GM12878 (cell line): ENCODE measurements around the gene TP53I3. TPM values are rescaled to one million over a fixed set of nuclear protein-coding genes. Genes with fewer than 3 reads are reported as not detected.
A peak's percentile ranks its signal among the peaks of the same experiment; 100 is the strongest.

Experiments
- ATF7 ChIP-seq: fragments of 450-650 bp; IDR thresholded peaks from 2 replicates; pipeline ENCODE4 v1.6.1; 2016; ENCODE audit warnings: low read depth, mild to moderate bottlenecking
- CREM ChIP-seq: IDR thresholded peaks from 2 replicates; pipeline ENCODE4 v1.6.1; 2014; ENCODE audit warnings: antibody characterized with exemption, low read depth
- EGR1 ChIP-seq, 2 experiments: IDR thresholded peaks; 1 replicate in 1 of 2; 2 replicates in 1 of 2; pipeline ENCODE4 v1.6.1; 2011 to 2012; ENCODE audit warnings: low read depth in 2 of 2, low read length in 2 of 2, borderline replicate concordance in 1 of 2, mild to moderate bottlenecking in 1 of 2, moderate library complexity in 1 of 2
- FOXM1 ChIP-seq: IDR thresholded peaks from 2 replicates; pipeline ENCODE4 v1.6.1; 2012; ENCODE audit warnings: low read depth, mild to moderate bottlenecking, inconsistent platforms, low read length, moderate library complexity
- IKZF1 ChIP-seq: fragments of 450-650 bp; conservative IDR thresholded peaks from 2 replicates; pipeline ENCODE4 v1.6.1; 2017; ENCODE audit warnings: antibody characterized with exemption, mild to moderate bottlenecking
- IRF4 ChIP-seq: IDR thresholded peaks from 2 replicates; pipeline ENCODE4 v1.6.1; 2011; ENCODE audit warnings: low read depth, low read length
- LARP7 ChIP-seq: fragments of 450-650 bp; IDR thresholded peaks from 2 replicates; pipeline ENCODE4 v1.6.1; 2017; ENCODE audit warnings: mild to moderate bottlenecking
- MTA3 ChIP-seq: IDR thresholded peaks from 2 replicates; pipeline ENCODE4 v1.6.1; 2012; ENCODE audit warnings: low read length, inconsistent platforms, borderline replicate concordance
- MYB ChIP-seq: fragments of 150-350 bp; IDR thresholded peaks from 2 replicates; pipeline ENCODE4 v1.6.1; 2014; ENCODE audit warnings: mild to moderate bottlenecking, low read depth, low read length, borderline replicate concordance
- NBN ChIP-seq: fragments of 450-650 bp; IDR thresholded peaks from 2 replicates; pipeline ENCODE4 v1.6.1; 2016
- NFYB ChIP-seq: IDR thresholded peaks from 2 replicates; pipeline ENCODE4 v1.6.1; 2011; ENCODE audit warnings: low read depth, mild to moderate bottlenecking, low read length, improper control_type of control experiment, moderate library complexity; ENCODE audit not compliant: insufficient read depth
- PAX5 ChIP-seq: IDR thresholded peaks from 2 replicates; pipeline ENCODE4 v1.6.1; 2011; ENCODE audit warnings: low read depth, low read length, borderline replicate concordance
- PML ChIP-seq: IDR thresholded peaks from 2 replicates; pipeline ENCODE4 v1.6.1; 2012; ENCODE audit warnings: low read length, inconsistent platforms
- POLR2AphosphoS5 ChIP-seq: IDR thresholded peaks from 2 replicates; pipeline ENCODE4 v1.6.1; 2011; ENCODE audit warnings: mild to moderate bottlenecking, low read length, inconsistent platforms
- RAD21 ChIP-seq: IDR thresholded peaks from 2 replicates; pipeline ENCODE4 v1.6.1; 2011; ENCODE audit warnings: mild to moderate bottlenecking, low read depth, low read length, moderate library complexity; ENCODE audit not compliant: insufficient read depth
- RB1 ChIP-seq: fragments of 450-650 bp; formaldehyde crosslinking; IDR thresholded peaks from 2 replicates; pipeline ENCODE4 v1.6.1; 2017; ENCODE audit warnings: mild to moderate bottlenecking, borderline replicate concordance
- RELA ChIP-seq: fragments of 450-650 bp; IDR thresholded peaks from 2 replicates; pipeline ENCODE4 v1.8.0; 2014; ENCODE audit warnings: borderline replicate concordance; ENCODE audit not compliant: partially characterized antibody
- SIX5 ChIP-seq: IDR thresholded peaks from 2 replicates; pipeline ENCODE4 v1.6.1; 2011; ENCODE audit warnings: mild to moderate bottlenecking, low read depth, low read length, moderate library complexity; ENCODE audit not compliant: severe bottlenecking
- SMAD1 ChIP-seq: fragments of 450-650 bp; IDR thresholded peaks from 2 replicates; pipeline ENCODE4 v1.6.1; 2018; ENCODE audit warnings: mild to moderate bottlenecking, low read depth; ENCODE audit not compliant: partially characterized antibody
- SMARCA5 ChIP-seq: fragments of 450-650 bp; IDR thresholded peaks from 2 replicates; pipeline ENCODE4 v1.6.1; 2017; ENCODE audit warnings: mild to moderate bottlenecking
- SUZ12 ChIP-seq: fragments of 200-600 bp; sonication (generic); IDR thresholded peaks from one replicate; pipeline ENCODE4 v1.6.1; 2018; ENCODE audit warnings: antibody characterized with exemption, mild to moderate bottlenecking; ENCODE audit not compliant: unreplicated experiment
- ZNF384 ChIP-seq: IDR thresholded peaks from 2 replicates; pipeline ENCODE4 v1.6.1; 2012; ENCODE audit warnings: low read depth, mild to moderate bottlenecking, low read length, improper control_type of control experiment, borderline replicate concordance
- polyA plus RNA-seq, 11 experiments: library from polyadenylated mRNA; depleted of rRNA in 4 of 11; unstranded in 6 of 11; stranded (reverse) in 5 of 11; fragments of >200 nt; fragmentation: Nextera tagmentation in 4 of 11; fragmentation: Illumina TruSeq in 1 of 11; extraction: Ambion mirVana in 4 of 11; extraction: Trizol in 1 of 11; gene quantifications; 1 replicate in 1 of 11; 2 replicates in 10 of 11; pipeline versions ENCODE4 v1.2.1 to v1.2.3, GENCODE V29; 2011 to 2016; ENCODE audit warnings: inconsistent platforms in 2 of 11, missing spikeins in 2 of 11, low read depth in 1 of 11
- total RNA-seq, 4 experiments: library from RNA; depleted of rRNA in 3 of 4; stranded (reverse); fragments of >200 nt in 3 of 4; fragmentation: Illumina TruSeq in 1 of 4; extraction: Trizol in 1 of 4; gene quantifications; 2 replicates each; pipeline versions ENCODE4 v1.2.1 to v1.2.3, GENCODE V29; 2013 to 2021
- TF ChIP-seq, protein P1 (sequence below): fragments of 450-650 bp; IDR thresholded peaks from 2 replicates; pipeline ENCODE4 v1.6.1; 2017; ENCODE audit warnings: mild to moderate bottlenecking, moderate library complexity
- TF ChIP-seq, protein P2 (sequence below): IDR thresholded peaks from 2 replicates; pipeline ENCODE4 v1.6.1; 2011; ENCODE audit warnings: low read depth, low read length, improper control_type of control experiment, borderline replicate concordance
- TF ChIP-seq, protein P3 (sequence below): fragments of 450-650 bp; IDR thresholded peaks from 2 replicates; pipeline ENCODE4 v1.6.1; 2017; ENCODE audit warnings: mild to moderate bottlenecking

TP53I3 gene
- total and polyA plus RNA-seq, 10 of the 15 experiments (the other 5 are each of a cell fraction or from before 2014, with no cell fraction given): 1.4 to 57.4 (median 11.6) TPM

DNA sequence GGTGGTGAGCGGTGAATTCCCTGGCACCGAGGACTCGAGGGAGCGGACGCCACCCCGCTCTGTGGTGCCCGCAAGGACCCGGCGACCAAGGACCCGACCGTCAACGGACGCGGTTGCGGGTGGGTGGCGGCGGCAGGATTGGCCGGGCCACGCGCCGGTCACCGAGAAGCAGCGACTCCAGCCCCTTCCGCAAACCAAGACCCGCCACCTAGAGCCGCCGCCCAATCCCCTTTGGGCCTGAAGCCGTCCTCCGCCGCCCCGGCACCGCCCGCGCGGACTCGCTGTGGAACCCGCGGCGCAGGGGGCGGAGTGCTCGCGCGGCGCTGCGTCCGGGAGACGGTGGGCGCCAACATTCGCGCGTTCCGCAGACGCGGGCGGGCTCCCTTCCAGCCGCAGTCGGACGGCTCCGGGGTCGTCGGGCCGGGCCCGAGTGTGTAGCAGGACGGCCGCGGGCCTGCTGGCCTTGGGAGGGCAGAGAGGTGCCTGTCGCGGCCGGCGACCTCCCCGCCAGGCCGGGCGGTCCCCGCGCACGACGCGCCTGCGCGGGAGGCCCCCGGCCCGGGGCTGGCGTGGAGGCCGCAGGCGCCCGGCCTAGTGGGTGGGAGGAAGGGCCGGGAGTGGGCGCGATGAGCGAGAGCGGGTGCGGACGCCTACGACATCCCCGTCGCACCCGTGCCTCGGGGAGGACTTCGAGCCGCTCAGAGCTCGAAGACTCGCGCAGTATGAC lies 38.7 kb upstream of the TP53I3 start, which contains the start of the genes FAM228B and PFN4 (continued):
- TF ChIP-seq SIX5: no peak
- peak; percentile 47; the same call in 1 of the 2 replicates for TF ChIP-seq CREM
- TF ChIP-seq MTA3: no peak
- peak; percentile 92 for TF ChIP-seq IKZF1
- no peak for TF ChIP-seq IRF4
- peak; percentile 84 for TF ChIP-seq SMARCA5
- no peak for TF ChIP-seq PAX5
- TF ChIP-seq, protein P1, sequence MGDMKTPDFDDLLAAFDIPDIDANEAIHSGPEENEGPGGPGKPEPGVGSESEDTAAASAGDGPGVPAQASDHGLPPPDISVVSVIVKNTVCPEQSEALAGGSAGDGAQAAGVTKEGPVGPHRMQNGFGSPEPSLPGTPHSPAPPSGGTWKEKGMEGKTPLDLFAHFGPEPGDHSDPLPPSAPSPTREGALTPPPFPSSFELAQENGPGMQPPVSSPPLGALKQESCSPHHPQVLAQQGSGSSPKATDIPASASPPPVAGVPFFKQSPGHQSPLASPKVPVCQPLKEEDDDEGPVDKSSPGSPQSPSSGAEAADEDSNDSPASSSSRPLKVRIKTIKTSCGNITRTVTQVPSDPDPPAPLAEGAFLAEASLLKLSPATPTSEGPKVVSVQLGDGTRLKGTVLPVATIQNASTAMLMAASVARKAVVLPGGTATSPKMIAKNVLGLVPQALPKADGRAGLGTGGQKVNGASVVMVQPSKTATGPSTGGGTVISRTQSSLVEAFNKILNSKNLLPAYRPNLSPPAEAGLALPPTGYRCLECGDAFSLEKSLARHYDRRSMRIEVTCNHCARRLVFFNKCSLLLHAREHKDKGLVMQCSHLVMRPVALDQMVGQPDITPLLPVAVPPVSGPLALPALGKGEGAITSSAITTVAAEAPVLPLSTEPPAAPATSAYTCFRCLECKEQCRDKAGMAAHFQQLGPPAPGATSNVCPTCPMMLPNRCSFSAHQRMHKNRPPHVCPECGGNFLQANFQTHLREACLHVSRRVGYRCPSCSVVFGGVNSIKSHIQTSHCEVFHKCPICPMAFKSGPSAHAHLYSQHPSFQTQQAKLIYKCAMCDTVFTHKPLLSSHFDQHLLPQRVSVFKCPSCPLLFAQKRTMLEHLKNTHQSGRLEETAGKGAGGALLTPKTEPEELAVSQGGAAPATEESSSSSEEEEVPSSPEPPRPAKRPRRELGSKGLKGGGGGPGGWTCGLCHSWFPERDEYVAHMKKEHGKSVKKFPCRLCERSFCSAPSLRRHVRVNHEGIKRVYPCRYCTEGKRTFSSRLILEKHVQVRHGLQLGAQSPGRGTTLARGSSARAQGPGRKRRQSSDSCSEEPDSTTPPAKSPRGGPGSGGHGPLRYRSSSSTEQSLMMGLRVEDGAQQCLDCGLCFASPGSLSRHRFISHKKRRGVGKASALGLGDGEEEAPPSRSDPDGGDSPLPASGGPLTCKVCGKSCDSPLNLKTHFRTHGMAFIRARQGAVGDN: peak; percentile 73
- TF ChIP-seq ZNF384: no peak
- TF ChIP-seq EGR1 (IDR thresholded peaks at IDR 0.05; ENCODE audit: borderline replicate concordance in 1 of 2, low read depth in 2 of 2, low read length in 2 of 2): peak in 1 of 2 experiments; percentile 88; a peak in 2 of 3 replicates
- TF ChIP-seq RB1: peak; percentile 72; the same call in 1 of the 2 replicates
- no peak for TF ChIP-seq MYB
- TF ChIP-seq PML: peak; percentile 73; the same call in 1 of the 2 replicates
- TF ChIP-seq FOXM1: no peak
- TF ChIP-seq NBN: no peak
- TF ChIP-seq ATF7: peak; percentile 16; the same call in 1 of the 2 replicates
- TF ChIP-seq POLR2AphosphoS5: peak; percentile 77
- no peak for TF ChIP-seq SUZ12
- TF ChIP-seq, protein P2, sequence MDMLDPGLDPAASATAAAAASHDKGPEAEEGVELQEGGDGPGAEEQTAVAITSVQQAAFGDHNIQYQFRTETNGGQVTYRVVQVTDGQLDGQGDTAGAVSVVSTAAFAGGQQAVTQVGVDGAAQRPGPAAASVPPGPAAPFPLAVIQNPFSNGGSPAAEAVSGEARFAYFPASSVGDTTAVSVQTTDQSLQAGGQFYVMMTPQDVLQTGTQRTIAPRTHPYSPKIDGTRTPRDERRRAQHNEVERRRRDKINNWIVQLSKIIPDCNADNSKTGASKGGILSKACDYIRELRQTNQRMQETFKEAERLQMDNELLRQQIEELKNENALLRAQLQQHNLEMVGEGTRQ: no peak
- peak; percentile 7 for TF ChIP-seq RELA
- TF ChIP-seq LARP7: peak; percentile 97
- peak; percentile 85; the same call in 1 of the 2 replicates for TF ChIP-seq NFYB
- TF ChIP-seq SMAD1: no peak
- TF ChIP-seq, protein P3, sequence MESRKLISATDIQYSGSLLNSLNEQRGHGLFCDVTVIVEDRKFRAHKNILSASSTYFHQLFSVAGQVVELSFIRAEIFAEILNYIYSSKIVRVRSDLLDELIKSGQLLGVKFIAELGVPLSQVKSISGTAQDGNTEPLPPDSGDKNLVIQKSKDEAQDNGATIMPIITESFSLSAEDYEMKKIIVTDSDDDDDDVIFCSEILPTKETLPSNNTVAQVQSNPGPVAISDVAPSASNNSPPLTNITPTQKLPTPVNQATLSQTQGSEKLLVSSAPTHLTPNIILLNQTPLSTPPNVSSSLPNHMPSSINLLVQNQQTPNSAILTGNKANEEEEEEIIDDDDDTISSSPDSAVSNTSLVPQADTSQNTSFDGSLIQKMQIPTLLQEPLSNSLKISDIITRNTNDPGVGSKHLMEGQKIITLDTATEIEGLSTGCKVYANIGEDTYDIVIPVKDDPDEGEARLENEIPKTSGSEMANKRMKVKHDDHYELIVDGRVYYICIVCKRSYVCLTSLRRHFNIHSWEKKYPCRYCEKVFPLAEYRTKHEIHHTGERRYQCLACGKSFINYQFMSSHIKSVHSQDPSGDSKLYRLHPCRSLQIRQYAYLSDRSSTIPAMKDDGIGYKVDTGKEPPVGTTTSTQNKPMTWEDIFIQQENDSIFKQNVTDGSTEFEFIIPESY: no peak
- no peak for TF ChIP-seq RAD21
